Neural cell (in vitro differentiated cells): ENCODE results near the gene ABO. TPM values are rescaled to one million over a fixed set of nuclear protein-coding genes. Genes with fewer than 3 reads are reported as not detected.

Experiments
- H2AFZ ChIP-seq: fragments of 200-600, 300-800 bp; sonication (generic), shearing (Covaris generic); 2 replicates; pipeline ENCODE4 v1.6.0; 2014; ENCODE audit warnings: low read depth, mild to moderate bottlenecking, antibody characterized with exemption, low read length, moderate library complexity
- H3F3A ChIP-seq: fragments of 200-600 bp; shearing (Covaris generic); 2 replicates; pipeline ENCODE4 v1.6.1; 2016; ENCODE audit warnings: mild to moderate bottlenecking, moderate library complexity, mixed read lengths, antibody characterized with exemption, low read length; ENCODE audit not compliant: insufficient read depth, poor library complexity, severe bottlenecking
- H3K27ac ChIP-seq: fragments of 200-600, 300-800 bp; sonication (generic), shearing (Covaris generic); 2 replicates; pipeline ENCODE4 v1.5.1; 2014; ENCODE audit warnings: mild to moderate bottlenecking, low read length, moderate library complexity
- H3K27me3 ChIP-seq: fragments of 300-800, 200-600 bp; sonication (generic), shearing (Covaris generic); 2 replicates; pipeline ENCODE4 v1.6.0; 2014; ENCODE audit warnings: mild to moderate bottlenecking, low read depth, low read length, moderate library complexity; ENCODE audit not compliant: insufficient read depth
- H3K36me3 ChIP-seq: fragments of 300-800, 200-600 bp; sonication (generic), shearing (Covaris generic); 2 replicates; pipeline ENCODE4 v1.5.1; 2014; ENCODE audit warnings: mild to moderate bottlenecking, antibody characterized with exemption, low read length, moderate library complexity; ENCODE audit not compliant: insufficient read depth
- H3K4me2 ChIP-seq: fragments of 300-800, 200-600 bp; sonication (generic), shearing (Covaris generic); 2 replicates; pipeline ENCODE4 v1.6.0; 2014; ENCODE audit warnings: mild to moderate bottlenecking, low read length
- H3K4me3 ChIP-seq: fragments of 300-800, 200-600 bp; sonication (generic), shearing (Covaris generic); 2 replicates; pipeline ENCODE4 v1.5.1; 2014; ENCODE audit warnings: mild to moderate bottlenecking, low read length, moderate library complexity
- H3K79me2 ChIP-seq: fragments of 200-600 bp; shearing (Covaris generic); replicated peaks from 2 replicates; pipeline ENCODE4 v1.6.0; 2014; ENCODE audit warnings: mild to moderate bottlenecking, low read length, moderate library complexity; ENCODE audit not compliant: insufficient read depth
- H3K9ac ChIP-seq: fragments of 300-800, 200-600 bp; sonication (generic), shearing (Covaris generic); 2 replicates; pipeline ENCODE4 v1.6.1; 2016; ENCODE audit warnings: mild to moderate bottlenecking, low read length, mixed read lengths
- H3K9me2 ChIP-seq: fragments of 200-600 bp; shearing (Covaris generic); 2 replicates; pipeline ENCODE4 v1.6.1; 2016; ENCODE audit warnings: mild to moderate bottlenecking, low read length, mixed read lengths; ENCODE audit not compliant: insufficient read depth
- H3K9me3 ChIP-seq: fragments of 200-600, 300-800 bp; sonication (generic), shearing (Covaris generic); 2 replicates; pipeline ENCODE4 v1.6.1; 2016; ENCODE audit warnings: mild to moderate bottlenecking, mixed run types, low read length, moderate library complexity, mixed read lengths
- H4K20me1 ChIP-seq: fragments of 200-600 bp; shearing (Covaris generic); 2 replicates; pipeline ENCODE4 v1.6.1; 2016; ENCODE audit warnings: mild to moderate bottlenecking, mixed run types; ENCODE audit not compliant: insufficient read depth
- CTCF ChIP-seq: fragments of 450-650 bp; IDR thresholded peaks from 2 replicates; pipeline ENCODE4 v1.5.1; 2014; ENCODE audit warnings: antibody characterized with exemption, mild to moderate bottlenecking, moderate library complexity; ENCODE audit not compliant: poor library complexity, severe bottlenecking
- EP300 ChIP-seq: fragments of 450-650 bp; conservative IDR thresholded peaks from 2 replicates; pipeline ENCODE4 v1.6.1; 2014; ENCODE audit warnings: antibody characterized with exemption, mild to moderate bottlenecking, moderate library complexity; ENCODE audit not compliant: poor library complexity, severe bottlenecking
- EZH2 ChIP-seq: fragments of 200-600, 300-800 bp; shearing (Covaris generic), sonication (generic); IDR thresholded peaks from 2 replicates; pipeline ENCODE4 v1.6.1; 2014; ENCODE audit warnings: antibody characterized with exemption, low read length, borderline replicate concordance, mild to moderate bottlenecking; ENCODE audit not compliant: insufficient read depth, poor library complexity, severe bottlenecking
- MXI1 ChIP-seq: fragments of 450-650 bp; conservative IDR thresholded peaks from 2 replicates; pipeline ENCODE4 v1.6.1; 2014; ENCODE audit warnings: antibody characterized with exemption, mild to moderate bottlenecking; ENCODE audit not compliant: poor library complexity, severe bottlenecking
- POLR2AphosphoS5 ChIP-seq: IDR thresholded peaks from 2 replicates; pipeline ENCODE4 v1.6.1; 2012
- RAD21 ChIP-seq: fragments of 450-650 bp; conservative IDR thresholded peaks from 2 replicates; pipeline ENCODE4 v1.6.1; 2014; ENCODE audit warnings: antibody characterized with exemption, mild to moderate bottlenecking, moderate library complexity
- REST ChIP-seq: IDR thresholded peaks from 2 replicates; pipeline ENCODE4 v1.6.1; 2012; ENCODE audit warnings: borderline replicate concordance
- SMC3 ChIP-seq: fragments of 450-650 bp; conservative IDR thresholded peaks from 2 replicates; pipeline ENCODE4 v1.6.1; 2014; ENCODE audit warnings: antibody characterized with exemption, mild to moderate bottlenecking, moderate library complexity; ENCODE audit not compliant: poor library complexity
- TAF1 ChIP-seq: IDR thresholded peaks from 2 replicates; pipeline ENCODE4 v1.6.1; 2012; ENCODE audit warnings: low read depth
- polyA plus RNA-seq: library from polyadenylated mRNA; depleted of rRNA; stranded (reverse); fragments of >200 nt; gene quantifications from 2 replicates; pipeline ENCODE4 v1.2.3, GENCODE V29; 2014

Gene ABO
- polyA plus RNA-seq, 1 donor from 2014 or later: not detected

- Histone ChIP-seq H4K20me1 (no peaks in the 10 kb centered on the region), H3F3A (no peaks in the 10 kb centered on the region), H3K4me2 (no peak overlapping the region), H3K9me3 (no peaks in the 10 kb centered on the region), H3K9me2 (no peaks in the 10 kb centered on the region), H2AFZ (no peak overlapping the region), H3K27me3 (no peaks in the 10 kb centered on the region), H3K27ac (no peak overlapping the region), H3K79me2 (no peaks in the 10 kb centered on the region), H3K4me3 (no peak overlapping the region), H3K9ac (no peak overlapping the region), H3K36me3 (no peaks in the 10 kb centered on the region)
- TF ChIP-seq MXI1: no peak
- TF ChIP-seq RAD21: no peak
Measured at GRCh38 chr9:133235549-133236222, 39.3 kb downstream of the ABO start.

- H3K27me3 ChIP-seq: no peaks in the 10 kb centered on the region
- no peak overlapping the region for H3K27ac ChIP-seq
- no peak overlapping the region for H2AFZ ChIP-seq
- no peaks in the 10 kb centered on the region for H3K9me2 ChIP-seq
- no peaks in the 10 kb centered on the region for H3K79me2 ChIP-seq
- no peaks in the 10 kb centered on the region for H3K9me3 ChIP-seq
- no peak overlapping the region for H3K4me2 ChIP-seq
- no peak overlapping the region for H3K9ac ChIP-seq
- no peak for TF ChIP-seq MXI1
- no peak for TF ChIP-seq REST
- no peak for TF ChIP-seq TAF1
- no peak for TF ChIP-seq SMC3
- no peak for TF ChIP-seq CTCF
- TF ChIP-seq POLR2AphosphoS5: no peak
- no peak for TF ChIP-seq EP300
- no peak for TF ChIP-seq RAD21
- no peak for TF ChIP-seq EZH2
- H3K4me3 ChIP-seq: no peak overlapping the region
- H3F3A ChIP-seq: no peaks in the 10 kb centered on the region
- H3K36me3 ChIP-seq: no peaks in the 10 kb centered on the region
- H4K20me1 ChIP-seq: no peaks in the 10 kb centered on the region
Measured at GRCh38 chr9:133234577-133235322, 40.3 kb downstream of the ABO start.
